ENCODE measurements around the gene MFNG. TPM values are rescaled to one million over a fixed set of nuclear protein-coding genes. Genes with fewer than 3 reads are reported as not detected.

Gene MFNG
- total RNA-seq, 1 experiment from 2014 or later: 3.3 TPM

- no peaks in the 10 kb centered on the region; the same call in 1 of the 2 replicates for H3K4me1 ChIP-seq (ENCODE audit: insufficient read depth, low read length)
- no peaks in the 10 kb centered on the region for H3K79me1 ChIP-seq (ENCODE audit: insufficient read depth, low read depth, low read length, poor library complexity, severe bottlenecking)
- no peaks in the 10 kb centered on the region for H3K9me3 ChIP-seq (ENCODE audit: control insufficient read depth, low read depth, low read length)
- no peak overlapping the region for H4K91ac ChIP-seq (ENCODE audit: insufficient read length, low read depth, low read length)
- H3K27ac ChIP-seq (ENCODE audit: insufficient read length, low read depth, low read length): no peak overlapping the region
- Mint-ChIP-seq H3K9me3 (no peaks in the 10 kb centered on the region), H3K36me3 (ENCODE audit: insufficient read depth in 1 of 3, low read depth in 3 of 3) (no peaks in the 10 kb centered on the region), H3K4me3 (no peak overlapping the region), H3K4me1 (peaks cover 0 to 21% of the 10 kb centered on the region in 2 experiments; a peak in 2 of 4 replicates), H3K27me3 (ENCODE audit: low read depth) (peaks cover 29% of the 10 kb centered on the region), H3K27ac (no peak overlapping the region)
- H2BK20ac ChIP-seq (ENCODE audit: low read depth, low read length, poor library complexity, severe bottlenecking): no peak overlapping the region
- no peak overlapping the region for H3K23ac ChIP-seq (ENCODE audit: insufficient read length, low read depth, low read length)
- H2BK5ac ChIP-seq (ENCODE audit: insufficient read length, low read length): no peak overlapping the region
- TF ChIP-seq CTCF (conservative IDR thresholded peaks at IDR 0.05): no peak
- no peak overlapping the region for H3K18ac ChIP-seq (ENCODE audit: insufficient read length, low read depth, low read length)
- WGBS (ENCODE audit: extremely low coverage, insufficient read length, low lambda C conversion rate): no CpG with 5 or more reads among the region's 5 CpGs
- H2BK120ac ChIP-seq (ENCODE audit: low read depth, low read length, poor library complexity, severe bottlenecking): no peak overlapping the region
- no peaks in the 10 kb centered on the region for H3K27me3 ChIP-seq (ENCODE audit: insufficient read depth, low read length)
- no peak overlapping the region for H3K9ac ChIP-seq (ENCODE audit: extremely low read depth, insufficient read length, low read length)
- no peak overlapping the region for H3K56ac ChIP-seq (ENCODE audit: insufficient read length, low read depth, low read length)
- no peak overlapping the region for H2BK15ac ChIP-seq (ENCODE audit: low read depth, low read length)
- H3K4me2 ChIP-seq (ENCODE audit: insufficient read depth, insufficient read length, low read length): no peak overlapping the region
- no peak overlapping the region for H4K5ac ChIP-seq (ENCODE audit: insufficient read length, low read depth, low read length)
- no peak overlapping the region for H4K8ac ChIP-seq (replicated peaks; ENCODE audit: insufficient read length, low read depth, low read length)
- H2BK12ac ChIP-seq (ENCODE audit: insufficient read length, low read depth, low read length): no peak overlapping the region
- H3T11ph ChIP-seq (ENCODE audit: low read length): no peak overlapping the region
- H3K79me2 ChIP-seq (ENCODE audit: insufficient read depth, low read length): no peaks in the 10 kb centered on the region
- H2AK5ac ChIP-seq (ENCODE audit: insufficient read length, low read length): no peak overlapping the region
- no peak overlapping the region for H2AFZ ChIP-seq (ENCODE audit: low read length)
- no peak overlapping the region for H3K14ac ChIP-seq (ENCODE audit: insufficient read depth, low read length)
- H3K4ac ChIP-seq (ENCODE audit: low read depth, low read length): no peak overlapping the region
- no peaks in the 10 kb centered on the region for H4K20me1 ChIP-seq (ENCODE audit: control insufficient read depth, insufficient read depth, insufficient read length)
- DNase-seq: no peak
- no peaks in the 10 kb centered on the region for H3K23me2 ChIP-seq (ENCODE audit: insufficient read length, low read depth, low read length, poor library complexity, severe bottlenecking)
Observed at GRCh38 chr22:37470087-37470445, 16.1 kb downstream of the MFNG start.

Data from H9 (cell line).